ENCODE data around the gene FRMD7.
A peak's percentile ranks its signal among the peaks of the same experiment; 100 is the strongest.
"Not testable (repeated sequence)": the region's sequence is repeated elsewhere in the genome, so short reads cannot be mapped to it uniquely, and the experiment has no call there.

FRMD7 gene

GRCh38 chrX:132092439-132093065, 35.3 kb downstream of the FRMD7 start:
- peak in 1 of 2 donors; percentile 7 for DNase-seq (ENCODE audit: low read depth in 2 of 2)

- DNase-seq (ENCODE audit: low read depth in 2 of 2), result no peak
Observed at GRCh38 chrX:132090403-132091159, 37.2 kb downstream of the FRMD7 start.

- no peak for DNase-seq (ENCODE audit: low read depth in 2 of 2)
Observed at GRCh38 chrX:132088864-132089263, 39.0 kb downstream of the FRMD7 start.

- no peak for DNase-seq (ENCODE audit: low read depth in 2 of 2)
Observed at GRCh38 chrX:132086672-132087071, 41.1 kb downstream of the FRMD7 start.

DNA sequence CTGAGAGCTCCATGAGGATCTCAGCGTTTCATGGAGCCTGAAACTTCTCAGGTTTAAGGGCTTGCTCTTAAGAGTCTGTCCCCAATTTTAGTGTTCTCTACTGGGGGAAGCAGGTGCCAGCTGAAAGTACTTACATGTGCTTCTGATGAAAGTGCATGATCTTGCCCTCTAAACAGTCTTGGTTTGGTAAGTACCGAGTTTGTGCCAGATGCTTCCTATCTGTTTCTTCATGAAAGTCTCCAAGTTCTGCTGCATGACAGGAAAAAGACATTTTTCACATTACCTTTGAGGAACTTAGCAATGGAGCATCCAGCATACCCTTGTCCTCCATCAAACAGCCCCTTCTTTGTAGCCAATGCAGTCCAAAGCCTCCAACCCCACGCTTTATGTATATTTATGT, 42.0 kb downstream of the FRMD7 start:
- DNase-seq (ENCODE audit: low read depth in 2 of 2), result no peak

DNA sequence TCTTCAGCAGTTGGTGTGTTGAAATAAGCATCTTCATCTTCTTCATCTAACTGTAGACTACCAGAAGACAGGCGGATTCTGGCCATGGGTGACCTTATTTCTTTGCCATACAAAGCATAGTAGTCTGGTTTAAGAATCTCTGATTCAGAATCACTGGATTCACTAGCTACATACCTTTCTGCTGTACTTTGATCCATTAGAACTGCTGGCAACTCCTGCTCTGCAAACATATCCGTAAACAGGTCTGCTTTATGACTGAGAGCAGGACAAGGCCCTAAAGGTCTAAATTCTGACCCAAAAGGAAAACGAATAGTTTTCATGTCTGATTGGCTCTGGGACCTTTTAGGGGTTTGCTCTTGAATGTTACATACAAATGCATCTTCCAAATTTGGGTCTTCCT, 49.9 kb downstream of the FRMD7 start:
- DNase-seq (ENCODE audit: low read depth in 2 of 2), result no peak

GRCh38 chrX:132077414-132077813, 50.4 kb downstream of the FRMD7 start:
- no peak for DNase-seq (ENCODE audit: low read depth in 2 of 2)

- no peak for DNase-seq (ENCODE audit: low read depth in 2 of 2)
Observed at GRCh38 chrX:132071254-132071653, 56.6 kb downstream of the FRMD7 start.

- no peak for DNase-seq (ENCODE audit: low read depth in 2 of 2)
Observed at GRCh38 chrX:132068405-132068804, 59.4 kb downstream of the FRMD7 start.

DNA sequence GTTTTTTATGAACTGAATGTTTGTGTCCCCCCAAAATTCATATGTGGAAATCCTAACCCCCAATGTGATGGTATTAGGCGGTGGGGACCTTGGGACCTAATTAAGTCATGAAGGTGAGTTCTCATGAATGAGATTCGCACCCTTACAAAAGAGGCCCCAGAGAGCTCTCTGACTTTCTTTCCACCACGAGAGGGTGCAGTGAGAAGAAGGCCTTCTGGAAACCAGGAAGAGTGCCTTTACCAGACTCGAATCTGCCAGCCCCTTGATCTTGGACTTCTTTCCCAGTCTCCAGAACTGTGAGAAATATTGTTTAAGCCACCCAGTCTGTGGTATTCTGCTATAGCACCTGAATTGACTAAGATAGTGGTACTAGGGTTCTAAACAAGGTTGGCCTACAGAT, 64.0 kb downstream of the FRMD7 start:
- DNase-seq (ENCODE audit: low read depth in 2 of 2), result no peak

DNA sequence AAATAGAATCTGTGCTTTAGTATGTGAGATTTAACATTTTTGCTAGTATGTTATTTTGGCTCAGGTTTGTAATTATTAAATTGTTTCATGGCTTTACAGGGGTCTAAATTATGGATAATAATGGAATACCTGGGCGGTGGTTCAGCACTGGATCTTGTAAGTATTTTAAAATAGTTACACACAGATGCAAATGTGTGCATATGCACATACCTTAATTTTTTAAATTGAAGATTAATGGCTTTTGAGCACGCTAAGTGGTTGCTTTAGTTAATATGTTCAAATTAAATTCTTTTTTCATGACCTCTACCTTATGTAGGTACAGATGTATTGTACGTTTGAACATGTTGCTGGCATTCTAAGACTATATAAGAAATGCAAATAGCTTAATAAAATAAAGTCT, 64.5 kb downstream of the FRMD7 start:
- DNase-seq (ENCODE audit: low read depth in 2 of 2), result no peak

- DNase-seq (ENCODE audit: low read depth in 2 of 2), result no peak
Observed at GRCh38 chrX:132059973-132060540, 67.8 kb downstream of the FRMD7 start.

DNA sequence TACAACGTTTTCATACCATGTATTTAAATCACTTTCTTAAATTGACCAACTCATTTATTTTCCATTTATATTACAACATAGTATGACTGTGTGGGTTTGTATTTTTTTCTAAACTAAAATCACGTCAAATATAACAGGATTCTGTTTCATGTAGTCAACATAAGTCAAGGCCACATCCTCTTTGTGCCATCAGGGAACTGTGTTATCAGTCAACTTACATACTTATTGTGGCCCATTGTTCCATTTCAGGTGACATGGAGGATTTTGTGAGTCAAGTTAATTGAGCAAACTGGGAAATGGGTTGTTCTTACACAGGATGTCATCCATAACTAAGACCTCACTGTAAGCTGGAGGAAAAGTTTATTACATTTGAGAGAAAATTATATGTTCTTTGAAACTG, 68.8 kb downstream of the FRMD7 start:
- DNase-seq (ENCODE audit: low read depth in 2 of 2), result no peak

DNA sequence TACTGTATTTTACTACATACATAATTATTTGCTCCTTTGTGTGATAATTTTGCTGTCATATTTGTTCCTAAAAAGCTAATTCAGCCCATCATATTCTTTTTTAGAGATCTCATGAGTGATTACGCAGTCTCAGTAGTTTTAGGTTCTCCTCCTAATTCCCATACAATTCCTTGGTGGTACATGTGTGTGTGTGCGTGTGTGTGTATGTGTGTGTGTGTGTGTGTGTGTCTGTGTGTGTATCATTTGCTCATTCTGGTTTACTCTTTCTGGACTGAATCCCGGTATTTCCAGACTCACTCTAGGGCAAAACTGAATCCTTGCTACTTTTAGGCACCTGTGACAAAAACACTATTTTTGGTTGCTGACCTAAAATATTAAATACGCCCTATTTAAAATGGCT, 69.8 kb downstream of the FRMD7 start:
- DNase-seq (ENCODE audit: low read depth in 2 of 2), result no peak

- not testable (repeated sequence) for DNase-seq (ENCODE audit: low read depth in 2 of 2)
Observed at GRCh38 chrX:132051778-132052177, 76.0 kb downstream of the FRMD7 start.

GRCh38 chrX:132046533-132046932, 81.3 kb downstream of the FRMD7 start:
- DNase-seq (ENCODE audit: low read depth in 2 of 2), result no peak

- no peak for DNase-seq (ENCODE audit: low read depth in 2 of 2)
Observed at GRCh38 chrX:132045456-132045855, 82.4 kb downstream of the FRMD7 start.

GRCh38 chrX:132044953-132045352, 82.9 kb downstream of the FRMD7 start:
- no peak for DNase-seq (ENCODE audit: low read depth in 2 of 2)

DNA sequence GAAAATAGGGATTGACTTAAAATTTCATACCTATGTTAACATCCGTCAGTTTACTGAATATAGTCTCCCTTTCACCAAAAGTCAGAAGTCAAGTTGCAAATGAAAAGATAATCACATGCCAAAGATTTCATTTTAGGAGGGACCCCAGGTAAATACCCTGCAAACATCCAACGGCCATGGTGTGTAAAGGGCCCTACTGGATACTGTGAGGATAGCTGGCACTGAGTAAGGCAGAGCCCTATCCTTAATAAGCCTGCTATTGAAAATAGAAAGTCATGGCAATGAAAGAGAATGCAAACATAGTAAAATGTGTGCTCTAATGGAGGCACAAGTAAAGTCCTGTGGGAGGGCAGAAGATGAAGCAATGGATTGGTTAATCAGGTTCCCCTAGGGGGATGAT, 83.8 kb downstream of the FRMD7 start:
- no peak for DNase-seq (ENCODE audit: low read depth in 2 of 2)

- no peak for DNase-seq (ENCODE audit: low read depth in 2 of 2)
Observed at GRCh38 chrX:132041015-132041414, 86.8 kb downstream of the FRMD7 start.

- no peak for DNase-seq (ENCODE audit: low read depth in 2 of 2)
Observed at GRCh38 chrX:132040066-132040465, 87.8 kb downstream of the FRMD7 start.

DNA sequence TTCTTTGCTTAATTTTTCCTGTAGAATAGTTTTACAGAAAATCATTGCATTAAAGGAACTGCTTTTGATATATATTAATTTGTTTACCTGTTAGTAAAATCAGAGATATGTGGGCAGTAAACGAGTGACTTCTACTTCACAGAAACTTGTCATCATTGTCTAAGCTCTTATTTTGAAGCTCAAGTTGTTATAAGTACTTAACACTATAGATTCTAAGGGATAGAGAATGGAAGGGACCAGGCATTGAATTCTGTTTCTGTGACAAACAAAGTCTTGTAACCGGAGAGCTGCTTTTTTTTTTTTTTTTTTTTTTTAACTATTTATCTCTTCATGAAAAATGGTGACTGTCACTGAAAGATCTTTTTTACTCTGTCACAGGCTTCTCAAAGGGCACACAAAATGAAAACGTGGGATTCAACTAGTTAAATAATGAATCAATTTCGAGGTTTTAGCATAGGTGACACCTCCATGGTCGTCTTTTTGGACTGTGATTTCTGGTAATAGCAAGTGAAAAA, 90.3 kb downstream of the FRMD7 start:
- no peak for DNase-seq (ENCODE audit: low read depth in 2 of 2)

GRCh38 chrX:132034648-132035047, 93.2 kb downstream of the FRMD7 start:
- no peak for DNase-seq (ENCODE audit: low read depth in 2 of 2)
